NB4 (cell line): ENCODE results near the gene TMEM63B.

ENCODE experiments used
- CTCF ChIP-seq: IDR thresholded peaks from one replicate; pipeline ENCODE4 v1.5.1; 2012; ENCODE audit warnings: low read depth, low read length
- POLR2A ChIP-seq: IDR thresholded peaks from 2 replicates; pipeline ENCODE4 v1.6.1; 2011; ENCODE audit warnings: mild to moderate bottlenecking; ENCODE audit not compliant: insufficient read length; ENCODE audit errors: extremely low read depth

GRCh38 chr6:44082872-44083321, 44.5 kb upstream of the TMEM63B start:
- TF ChIP-seq CTCF: no peak
- no peak for TF ChIP-seq POLR2A
